Measurements from ENCODE around the gene PPARG. TPM values are rescaled to one million over a fixed set of nuclear protein-coding genes. Genes with fewer than 3 reads are reported as not detected.

The PPARG gene
- total and polyA plus RNA-seq, 8 donors, result 3.3 to 52.0 (median 5.4) TPM

GRCh38 chr3:12369029-12369428 lies 80.2 kb downstream of the PPARG start:
- Histone ChIP-seq H3K36me3 (no peaks in the 10 kb centered on the region), H3K27ac (no peak overlapping the region), H3K4me1 (peaks cover 0 to 13% of the 10 kb centered on the region in 2 donors), H3K4me3 (no peak overlapping the region), H3K9me3 (no peaks in the 10 kb centered on the region), H3K27me3 (peaks cover 0 to 6% of the 10 kb centered on the region in 2 donors)
- DNase-seq (no peak), ATAC-seq (no peak)
- no peak for TF ChIP-seq CTCF (IDR thresholded peaks at IDR 0.05)
- intact Hi-C loops (cut with DNase I), result no loop called here

GRCh38 chr3:12369598-12369997 lies 80.7 kb downstream of the PPARG start:
- no peak for DNase-seq
- no peak for ATAC-seq
- Histone ChIP-seq H3K27me3 (peaks cover 0 to 6% of the 10 kb centered on the region in 2 donors), H3K27ac (no peak overlapping the region), H3K36me3 (no peaks in the 10 kb centered on the region), H3K4me3 (no peak overlapping the region), H3K9me3 (no peaks in the 10 kb centered on the region), H3K4me1 (peaks cover 0 to 13% of the 10 kb centered on the region in 2 donors)
- intact Hi-C loops (cut with DNase I), result no loop called here
- no peak for TF ChIP-seq CTCF (IDR thresholded peaks at IDR 0.05)

- TF ChIP-seq CTCF (IDR thresholded peaks at IDR 0.05), result no peak
- Histone ChIP-seq H3K36me3 (no peaks in the 10 kb centered on the region), H3K9me3 (no peaks in the 10 kb centered on the region), H3K27ac (peak overlapping the region in 1 of 2 donors; percentile 14), H3K4me1 (peaks cover 0 to 13% of the 10 kb centered on the region in 2 donors), H3K4me3 (no peak overlapping the region), H3K27me3 (peaks cover 0 to 9% of the 10 kb centered on the region in 2 donors)
- no peak for DNase-seq
- intact Hi-C loops (cut with DNase I), result no loop called here
- peak; percentile 31 for ATAC-seq
Measured at GRCh38 chr3:12370758-12371157, 81.9 kb downstream of the PPARG start.

- DNase-seq (no peak), ATAC-seq (no peak)
- TF ChIP-seq CTCF (IDR thresholded peaks at IDR 0.05), result no peak
- peaks cover 0 to 13% of the 10 kb centered on the region in 2 donors for H3K4me1 ChIP-seq
- intact Hi-C loops (cut with DNase I), result no loop called here
- H3K36me3 ChIP-seq, result no peaks in the 10 kb centered on the region
- peak overlapping the region in 1 of 2 donors; percentile 14 for H3K27ac ChIP-seq
- H3K27me3 ChIP-seq, result peaks cover 0 to 14% of the 10 kb centered on the region in 2 donors
- no peaks in the 10 kb centered on the region for H3K9me3 ChIP-seq
- H3K4me3 ChIP-seq, result no peak overlapping the region
Measured at GRCh38 chr3:12371525-12372140, 82.8 kb downstream of the PPARG start.

GRCh38 chr3:12372741-12373280 lies 83.9 kb downstream of the PPARG start:
- DNase-seq (no peak), ATAC-seq (no peak)
- no peak for TF ChIP-seq CTCF (IDR thresholded peaks at IDR 0.05)
- peaks cover 0 to 14% of the 10 kb centered on the region in 2 donors for H3K27me3 ChIP-seq
- intact Hi-C loops (cut with DNase I), result no loop called here
- H3K4me3 ChIP-seq, result no peak overlapping the region
- no peaks in the 10 kb centered on the region for H3K9me3 ChIP-seq
- peaks cover 0 to 13% of the 10 kb centered on the region in 2 donors for H3K4me1 ChIP-seq
- H3K27ac ChIP-seq, result no peak overlapping the region
- H3K36me3 ChIP-seq, result no peaks in the 10 kb centered on the region
